ENCODE measurements around the gene POTEI.
"Not testable (repeated sequence)": the region's sequence is repeated elsewhere in the genome, so short reads cannot be mapped to it uniquely, and the experiment has no call there.

POTEI gene

DNA sequence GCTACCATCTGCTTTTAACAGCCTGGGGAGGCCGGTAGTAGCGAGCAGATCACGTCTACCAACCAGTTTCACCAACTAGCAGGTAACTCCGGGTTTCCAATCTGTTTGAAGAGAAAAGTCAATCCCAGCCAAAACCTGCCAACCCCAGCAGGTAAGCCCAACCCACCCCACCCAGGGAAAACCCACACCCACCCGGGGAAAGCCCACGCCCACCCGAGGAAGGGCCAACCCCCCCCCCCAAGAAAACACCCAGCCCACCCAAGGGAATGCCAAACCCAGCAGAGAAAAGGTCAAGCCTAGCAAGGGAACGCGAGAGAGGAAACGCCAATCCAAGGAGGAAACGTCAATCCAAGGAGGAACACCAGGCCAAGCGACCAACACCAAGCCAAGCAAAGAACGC lies at the start of gene POTEI:
TSS of gene POTEI (minus strand) at position 101 of the 400 bp plus-strand sequence. CDS start at position 8, 93 bp downstream.
- not testable (repeated sequence) for DNase-seq

DNA sequence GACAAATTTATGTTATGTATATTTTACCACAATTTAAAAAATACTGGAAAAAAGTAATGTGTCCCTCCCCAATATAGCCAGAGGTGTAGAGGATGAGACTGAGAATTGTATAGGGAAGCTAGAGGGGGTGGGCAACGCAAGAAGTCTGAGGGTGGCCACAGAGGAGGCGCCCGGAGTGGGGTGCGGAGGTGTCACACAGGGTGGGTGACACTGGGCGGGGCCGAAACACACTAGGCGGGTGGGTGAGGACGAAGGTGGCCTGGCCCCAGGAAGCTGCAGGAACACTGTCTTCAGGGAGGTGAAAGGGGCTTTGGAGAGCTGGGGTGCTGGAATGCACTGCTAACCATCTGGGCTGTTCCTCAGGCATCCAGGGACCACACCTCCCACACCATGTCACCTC lies 47.3 kb upstream of the POTEI start:
- not testable (repeated sequence) for DNase-seq

DNA sequence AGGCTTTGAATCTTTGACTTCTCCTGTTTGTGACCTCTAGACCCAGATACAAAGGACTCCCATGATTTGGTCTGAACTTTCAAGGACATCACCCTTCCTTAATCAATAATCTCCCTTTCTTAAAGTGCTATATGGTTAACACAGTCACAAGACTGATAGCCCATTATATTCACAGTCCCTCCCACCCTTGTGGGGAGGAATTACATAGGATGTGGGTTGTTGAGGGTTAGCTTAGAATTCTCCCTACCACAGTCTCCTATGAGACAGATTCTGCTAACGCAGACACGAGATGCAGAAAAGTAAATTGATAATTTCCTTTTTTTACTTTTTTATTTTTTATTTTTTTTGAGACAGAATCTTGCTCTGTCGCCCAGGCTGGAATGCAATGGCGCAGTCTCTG lies 45.0 kb upstream of the POTEI start:
- not testable (repeated sequence) for DNase-seq

DNA sequence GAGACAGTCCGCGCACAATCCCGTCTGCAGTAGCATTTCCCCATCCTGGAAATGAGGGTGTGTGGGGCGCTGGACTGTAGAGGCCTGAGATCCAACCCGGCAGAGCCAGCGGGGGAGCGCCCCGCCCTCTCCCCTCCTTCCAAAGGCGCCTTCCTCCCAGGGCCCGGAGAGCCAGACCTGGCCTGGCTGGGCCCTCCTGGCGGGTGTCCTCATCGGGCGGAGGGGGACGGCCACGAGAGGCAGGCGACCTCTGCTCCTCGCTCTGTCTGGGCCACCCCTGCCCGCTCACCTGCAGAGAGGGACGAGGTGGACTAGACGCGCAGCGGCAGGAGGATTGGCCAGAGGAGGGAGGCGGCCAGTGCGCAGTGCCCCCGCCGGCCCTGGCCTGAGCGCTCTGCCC lies 40.3 kb upstream of the POTEI start:
- not testable (repeated sequence) for DNase-seq

DNA sequence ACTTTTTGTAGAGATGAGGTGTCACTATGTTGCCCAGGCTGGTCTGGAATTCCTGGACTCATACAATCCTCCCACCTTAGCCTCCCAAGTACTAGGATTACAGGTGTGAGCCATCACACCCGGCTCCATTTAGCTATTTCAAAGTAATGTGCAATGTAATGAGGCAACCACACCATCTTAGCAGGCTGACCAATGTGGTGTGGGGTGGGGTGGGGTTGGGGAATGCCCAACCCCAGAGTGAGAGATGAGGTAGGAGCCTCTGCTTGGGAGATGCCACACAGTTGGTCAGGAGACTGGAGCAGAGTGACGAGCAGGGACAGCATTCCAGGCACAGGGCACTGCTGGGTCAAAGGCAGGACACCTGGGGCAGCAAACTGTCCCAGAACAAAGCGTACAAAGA lies 39.3 kb upstream of the POTEI start:
- DNase-seq = not testable (repeated sequence)

DNA sequence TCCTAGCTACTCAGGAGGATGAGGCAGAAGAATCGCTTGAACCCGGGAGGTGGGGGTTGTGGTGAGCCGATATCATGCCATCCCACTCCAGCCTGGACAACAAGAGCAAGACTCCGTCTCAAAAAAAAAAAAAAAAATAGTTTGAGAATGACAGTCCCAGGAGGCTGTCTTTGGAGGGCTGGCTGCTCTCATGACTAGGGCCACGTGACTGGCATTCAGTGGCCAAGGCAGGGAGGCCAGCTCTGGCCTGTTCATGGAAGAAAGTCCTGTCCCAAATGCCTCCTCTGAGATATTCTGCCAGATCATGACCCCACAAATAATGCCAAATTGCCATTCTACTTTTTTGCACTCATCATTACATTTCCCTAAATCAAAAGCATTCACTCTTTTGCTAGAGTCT lies 35.9 kb upstream of the POTEI start:
- DNase-seq = not testable (repeated sequence)

DNA sequence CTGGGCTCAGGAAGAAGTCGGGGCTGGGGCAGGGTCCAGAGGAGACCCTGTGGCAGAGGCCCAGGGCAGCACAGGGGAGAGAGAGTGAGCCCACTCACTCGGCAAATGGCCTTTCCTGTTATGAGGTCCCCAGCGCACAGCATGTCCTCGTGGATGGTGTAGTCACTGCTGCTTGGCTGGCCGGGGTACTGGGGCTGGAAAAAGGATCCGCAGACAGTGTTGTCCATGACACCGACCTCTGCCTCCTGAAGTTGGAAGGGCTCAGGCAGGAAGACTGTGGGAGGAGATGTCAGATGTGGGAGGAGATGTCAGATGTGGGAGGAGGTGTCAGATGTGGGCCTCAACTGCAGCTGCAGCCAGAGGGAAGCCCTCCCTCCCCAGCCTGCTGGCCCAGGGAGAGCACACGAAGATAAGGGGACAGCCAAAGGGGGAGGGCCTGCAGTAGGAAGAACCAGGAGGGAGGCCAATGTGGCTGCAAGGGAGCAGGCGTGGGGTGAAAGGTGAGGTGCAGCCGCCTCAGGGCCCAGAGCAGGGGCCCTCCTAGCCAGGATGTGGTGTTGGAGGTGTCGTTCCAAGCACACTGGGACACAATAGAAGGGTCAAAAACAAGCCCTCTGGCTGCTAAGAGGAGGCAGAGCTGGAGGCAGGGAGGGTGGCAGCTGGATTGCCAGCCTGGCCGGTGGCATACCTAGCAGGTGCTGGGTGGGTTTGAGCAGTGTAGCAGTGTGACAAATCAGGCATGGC lies 34.8 kb upstream of the POTEI start:
- DNase-seq = not testable (repeated sequence)

DNA sequence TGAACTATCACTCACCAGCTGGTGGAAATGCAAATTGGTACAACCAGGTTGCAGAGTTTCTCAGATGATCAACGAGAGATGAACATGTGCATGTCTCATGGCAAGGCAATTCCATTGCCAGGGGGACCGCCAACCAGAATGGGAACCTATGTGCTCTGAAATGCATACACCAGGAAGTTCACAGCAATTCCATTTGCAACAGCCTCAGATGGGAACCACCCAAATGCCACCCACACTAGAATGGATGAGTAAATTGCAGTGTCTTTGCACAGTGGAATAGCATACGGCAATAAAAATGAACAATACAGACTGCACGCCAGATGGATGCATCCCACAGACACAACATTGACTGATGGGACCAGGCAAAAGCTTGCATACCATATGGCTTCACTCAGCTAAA lies 33.7 kb upstream of the POTEI start:
- DNase-seq = not testable (repeated sequence)

DNA sequence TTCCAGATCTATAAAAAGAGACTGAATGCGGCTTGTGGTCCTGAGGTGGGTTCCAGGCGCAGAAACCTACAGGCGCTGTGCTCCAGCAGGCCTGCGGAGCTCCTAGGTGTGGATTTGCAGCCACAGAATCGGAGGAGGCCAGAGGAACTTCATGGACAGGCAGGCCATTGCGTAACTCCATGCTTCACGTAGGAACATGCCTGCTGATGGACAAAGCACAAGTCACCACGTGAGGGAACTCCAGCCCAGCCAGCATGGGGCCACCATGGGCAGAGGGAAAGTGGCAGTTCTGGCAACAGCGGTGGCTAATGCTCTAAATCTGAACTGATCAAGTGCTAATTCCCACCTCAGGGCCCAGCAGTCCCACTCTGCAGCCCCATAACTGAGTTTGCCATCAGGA lies 29.1 kb upstream of the POTEI start:
- not testable (repeated sequence) for DNase-seq

DNA sequence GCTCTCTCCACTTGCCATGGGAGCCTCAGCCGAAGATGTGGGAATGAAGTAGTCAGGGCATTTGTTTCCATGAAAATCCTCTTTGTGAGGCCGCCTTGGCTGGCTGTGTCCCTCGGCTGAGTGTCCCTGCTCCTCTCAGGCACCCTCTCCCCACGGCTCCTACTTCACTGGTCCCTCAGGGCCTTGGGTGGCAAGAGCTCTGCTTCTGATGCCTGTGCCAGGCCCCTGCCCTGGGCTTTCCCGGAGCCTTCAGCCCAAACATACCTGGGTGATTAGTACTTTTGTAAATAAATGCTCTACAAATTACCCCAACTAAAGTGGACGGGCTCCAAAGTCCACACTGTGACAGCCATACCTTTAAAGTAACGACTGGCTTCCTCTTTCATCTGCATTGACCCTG lies 27.5 kb upstream of the POTEI start:
- DNase-seq = not testable (repeated sequence)

DNA sequence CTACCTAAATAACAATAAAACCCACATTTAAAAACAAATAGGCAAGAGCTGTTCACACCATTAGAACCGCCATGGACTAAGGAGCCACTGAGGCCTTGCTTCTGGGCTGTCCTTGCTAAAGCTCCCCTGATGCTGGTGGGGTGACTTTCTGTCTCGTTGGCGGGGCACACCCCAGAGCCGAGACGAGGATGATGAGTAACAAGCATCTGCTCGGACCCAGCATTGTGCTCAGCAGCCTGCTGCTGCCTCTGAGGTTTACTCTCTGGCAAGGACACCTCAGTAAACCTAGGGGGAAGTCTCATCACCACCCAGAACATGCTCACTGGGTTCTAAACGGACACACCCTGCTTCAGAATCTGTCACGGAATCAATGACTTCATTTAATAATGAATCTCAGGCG lies 22.5 kb upstream of the POTEI start:
- not testable (repeated sequence) for DNase-seq

DNA sequence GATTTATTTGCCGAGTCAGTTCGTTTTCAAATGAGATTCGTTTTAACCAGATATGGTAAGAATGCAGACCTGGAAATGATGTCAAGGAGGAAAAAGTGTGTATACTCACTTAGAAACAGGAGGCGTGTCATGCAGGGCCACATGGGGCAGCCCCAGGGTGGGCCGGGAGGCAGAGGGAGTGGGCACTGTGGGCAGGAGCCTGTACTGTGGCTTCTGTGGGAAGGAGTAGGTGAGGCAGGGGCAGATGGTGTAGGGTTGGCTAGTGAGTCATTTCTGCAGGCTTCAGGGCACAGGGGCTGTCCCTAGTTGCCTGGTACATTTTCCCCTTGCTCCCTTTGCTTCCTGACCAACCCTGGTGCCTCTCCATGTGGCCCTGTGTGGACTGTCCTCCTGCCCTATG lies 22.1 kb upstream of the POTEI start:
- not testable (repeated sequence) for DNase-seq

DNA sequence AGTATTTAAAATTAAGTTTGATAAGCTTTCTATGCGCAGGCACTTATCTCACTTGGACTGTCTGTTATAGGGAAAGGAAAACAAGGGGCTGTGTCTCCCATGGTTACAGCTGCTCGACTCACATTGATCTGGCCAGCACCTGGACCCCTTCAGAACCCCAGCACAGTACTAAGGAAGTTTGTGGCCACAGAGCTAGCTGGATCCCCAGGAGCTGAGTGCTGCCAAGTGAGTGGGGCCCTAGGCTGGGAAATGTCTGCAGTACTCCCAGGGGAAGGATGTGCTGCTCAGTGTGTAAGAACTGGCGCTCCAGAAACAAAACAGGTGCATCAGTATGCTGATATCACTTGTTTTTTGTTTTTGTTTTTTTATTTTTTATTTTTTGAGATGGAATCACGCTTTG lies 21.1 kb upstream of the POTEI start:
- DNase-seq = not testable (repeated sequence)

DNA sequence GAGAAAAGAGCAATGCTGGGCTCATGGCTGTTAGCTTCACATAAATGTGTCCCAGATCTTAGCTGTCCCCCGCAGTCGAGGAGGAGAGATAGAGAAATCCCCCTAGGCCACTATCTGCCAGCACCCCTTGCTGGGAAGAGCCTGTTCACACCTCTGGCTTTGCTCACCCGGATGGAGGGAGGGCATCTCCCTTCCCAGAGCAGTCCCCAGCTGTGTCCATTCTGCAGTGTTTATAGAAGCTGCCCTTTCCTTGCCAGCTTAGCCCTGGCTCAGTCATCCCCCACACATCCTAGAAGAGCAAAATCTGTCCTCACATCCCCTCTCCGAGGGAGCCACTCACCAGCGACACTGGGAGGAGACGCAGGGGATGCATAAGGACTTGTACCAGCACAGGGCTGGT lies 20.4 kb upstream of the POTEI start:
- not testable (repeated sequence) for DNase-seq

DNA sequence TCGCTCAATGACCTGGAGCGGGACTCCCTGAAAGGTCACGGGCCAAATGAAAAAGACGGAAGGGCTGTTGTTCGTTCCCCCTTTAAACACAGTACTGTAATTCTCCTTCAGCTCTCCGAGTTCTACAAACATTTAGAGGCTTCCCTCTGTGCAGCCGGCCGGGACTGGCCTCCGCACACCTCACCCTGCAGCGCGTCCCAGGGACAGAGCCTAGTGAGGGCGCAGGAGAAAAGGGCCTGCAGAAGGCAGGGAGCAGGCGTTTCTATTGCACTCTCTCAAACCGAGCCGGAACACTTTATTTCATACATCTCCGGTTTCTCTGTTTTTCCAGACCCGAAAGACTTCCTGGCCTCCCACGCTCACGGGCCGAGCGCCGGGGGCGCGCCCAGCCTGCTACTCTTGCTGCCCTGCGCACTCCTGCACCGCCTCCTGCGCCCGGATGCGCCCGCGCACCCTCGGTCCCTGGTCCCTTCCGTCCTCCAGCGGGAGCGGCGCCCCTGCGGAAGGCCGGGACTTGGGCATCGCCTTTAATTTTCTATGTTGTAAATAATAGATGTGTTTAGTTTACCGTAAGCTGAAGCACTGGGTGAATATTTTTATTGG lies 18.3 kb upstream of the POTEI start:
- DNase-seq = not testable (repeated sequence)

DNA sequence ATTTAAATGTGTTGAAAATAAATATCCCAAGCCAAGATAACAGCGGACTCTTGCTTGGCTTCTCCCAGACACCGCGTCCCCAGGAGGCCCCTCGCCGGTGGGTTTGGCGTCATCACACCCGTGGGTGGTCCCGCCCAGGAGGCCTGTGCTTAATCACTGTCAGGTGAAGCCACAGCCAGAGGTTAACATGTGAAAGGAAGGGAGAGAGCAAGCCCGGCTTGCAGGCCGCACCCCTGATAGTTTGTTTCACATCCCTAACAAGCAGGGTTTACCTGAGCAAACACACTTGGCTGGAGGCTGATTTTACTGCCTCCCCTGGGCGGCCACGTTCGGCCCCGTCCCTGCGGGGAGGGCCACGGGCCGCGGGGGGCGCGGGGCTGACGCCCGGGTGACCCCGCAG lies 13.3 kb upstream of the POTEI start:
- DNase-seq = not testable (repeated sequence)

DNA sequence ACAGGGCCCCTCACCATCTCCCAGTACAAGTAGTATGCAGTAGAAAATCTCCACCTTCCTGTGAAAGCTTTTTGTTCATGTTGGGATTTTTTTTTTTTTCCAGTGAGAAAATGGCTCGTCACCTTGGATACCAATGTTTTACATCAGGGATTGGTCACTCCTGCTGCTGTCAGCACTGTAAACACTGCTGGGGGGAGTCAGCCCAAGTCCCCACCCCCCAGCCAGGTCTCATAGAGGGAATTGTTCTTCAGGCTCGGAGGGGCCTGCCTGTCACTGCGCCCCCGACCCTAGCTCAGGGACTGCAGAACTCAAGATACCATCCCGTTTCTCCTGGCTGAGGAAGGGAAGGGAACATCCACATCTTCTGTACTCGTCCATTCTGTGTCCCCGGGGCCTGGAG lies 11.9 kb upstream of the POTEI start, which contains the start of gene CFC1B:
TSS of gene CFC1B (plus strand) at position 231 of the 400 bp plus-strand sequence. CDS start 263 bp downstream, outside the sequence.
- DNase-seq = not testable (repeated sequence)

DNA sequence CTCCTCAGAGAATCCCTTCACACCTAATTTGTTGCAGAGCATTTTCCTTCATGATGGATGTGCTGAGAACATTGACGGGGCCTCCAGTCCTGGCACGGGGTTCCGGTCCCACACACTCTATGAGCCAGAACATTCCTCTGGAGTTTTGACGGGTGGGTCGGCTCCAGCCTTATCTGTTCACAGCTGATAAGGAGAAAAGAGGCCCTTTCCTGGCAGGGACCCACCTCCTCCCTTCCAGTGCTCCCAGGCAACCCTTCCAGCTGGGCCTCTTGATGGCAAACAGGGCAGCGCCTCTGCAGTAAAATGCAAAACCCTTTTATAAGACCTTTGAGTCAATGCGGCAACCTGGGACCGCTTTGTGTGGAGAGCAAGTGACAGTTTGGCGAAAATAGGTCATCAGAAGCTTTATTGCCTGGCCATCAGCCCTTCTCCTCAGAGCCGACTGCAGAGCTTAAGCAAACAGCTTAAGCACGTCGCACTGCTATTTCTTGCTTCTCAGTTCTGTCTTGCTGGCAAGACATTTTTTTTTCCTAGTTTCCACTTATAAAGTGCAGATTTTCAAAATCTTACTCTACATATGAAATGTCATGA lies 9.5 kb upstream of the POTEI start:
- not testable (repeated sequence) for DNase-seq

DNA sequence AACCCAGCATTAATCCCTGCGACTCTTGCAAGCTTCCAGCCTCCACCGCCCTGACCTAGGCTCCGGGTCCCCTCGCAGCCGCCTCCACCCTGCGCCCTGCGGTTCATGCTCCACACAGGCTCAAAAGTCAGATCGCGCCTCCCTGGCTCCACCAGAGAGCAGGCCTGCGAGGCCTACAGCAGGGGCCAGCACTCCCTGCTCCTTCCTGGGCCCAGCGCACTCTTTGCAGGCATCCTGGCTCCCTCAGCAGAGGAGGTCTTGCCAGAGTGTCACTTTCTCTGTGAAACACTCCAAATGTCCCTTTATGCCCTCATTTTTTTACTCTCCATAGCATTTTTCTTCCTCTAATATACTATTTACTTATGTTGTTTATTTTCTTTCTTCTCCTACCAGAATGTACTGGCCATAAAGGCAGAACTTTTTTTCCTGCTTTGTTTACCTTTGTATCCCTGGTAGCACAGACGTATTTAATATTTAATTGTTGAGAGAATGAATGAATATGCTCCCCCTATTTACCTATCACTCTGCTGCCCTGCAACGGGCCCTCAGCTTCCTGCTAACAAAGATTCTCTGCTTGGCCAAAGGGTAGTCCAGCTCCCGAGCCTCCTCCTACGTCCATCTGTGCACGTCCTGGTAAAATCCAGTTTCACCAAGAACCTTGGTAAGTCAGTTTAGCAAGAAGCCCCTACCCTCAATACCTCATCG lies 2.8 kb upstream of the POTEI start:
- DNase-seq = not testable (repeated sequence)

DNA sequence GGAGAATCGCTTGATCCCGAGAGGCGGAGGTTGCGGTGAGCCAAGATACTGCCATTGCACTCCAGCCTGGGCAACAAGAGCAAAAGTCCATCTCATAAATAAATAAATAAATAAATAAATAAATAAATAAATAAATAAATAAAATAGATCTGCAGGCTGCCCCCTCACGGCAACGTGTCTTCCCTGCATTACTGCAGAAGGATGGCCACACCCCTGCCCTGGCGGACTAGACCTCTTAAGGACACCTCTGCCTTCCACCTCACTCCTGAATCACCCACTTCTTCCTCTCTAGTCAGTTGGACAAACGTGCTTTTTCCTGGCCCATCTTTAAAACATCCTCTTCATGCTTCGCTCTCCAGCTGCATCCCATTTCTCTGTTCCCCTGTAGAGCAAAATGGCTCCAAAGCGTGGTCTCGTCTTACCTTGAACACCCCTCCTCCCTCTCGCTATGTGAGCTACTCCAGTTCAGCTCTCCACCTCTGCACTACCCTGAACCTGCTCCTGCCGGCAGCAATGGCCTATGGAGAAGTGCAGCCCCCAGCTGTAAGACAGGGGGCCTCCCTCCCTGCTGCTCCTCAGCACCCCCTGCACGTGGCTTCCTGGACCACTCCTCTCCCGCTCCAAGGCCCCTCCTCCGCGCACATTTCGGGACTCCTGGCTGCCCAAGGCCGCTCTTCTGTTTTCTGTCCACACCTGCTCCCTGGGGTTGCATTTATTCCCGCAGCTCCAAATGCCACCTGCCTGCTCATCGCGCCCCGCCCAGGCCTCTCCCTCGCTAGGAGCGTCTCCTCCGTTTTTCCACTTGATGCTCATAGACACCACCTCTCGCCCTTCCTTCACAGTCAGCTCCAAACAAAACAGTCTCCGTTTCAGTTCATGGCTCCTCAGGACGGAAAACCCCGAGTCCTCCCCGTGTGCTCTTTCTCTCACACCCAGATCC lies 1.9 kb upstream of the POTEI start:
- DNase-seq = not testable (repeated sequence)

DNA sequence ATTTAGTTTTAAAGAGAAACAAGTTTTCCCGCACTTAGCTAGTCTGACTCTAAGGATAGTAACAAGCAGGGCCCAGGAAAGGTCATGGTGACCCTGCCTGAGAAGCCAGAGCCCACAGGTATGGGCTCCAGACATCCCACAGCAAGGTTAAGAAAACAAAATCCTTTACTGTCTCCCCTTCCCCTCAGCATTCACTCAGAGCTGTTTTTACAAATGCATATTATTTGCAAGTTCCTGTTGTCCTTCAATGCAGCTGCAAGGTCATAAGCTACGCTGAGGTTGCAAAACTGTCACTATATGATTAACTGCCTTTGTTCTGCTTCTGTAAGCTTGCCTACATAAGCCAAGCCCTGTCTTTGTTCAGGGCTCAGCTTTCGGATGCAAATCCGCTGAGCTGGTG lies 18.1 kb downstream of the POTEI start:
- not testable (repeated sequence) for DNase-seq

DNA sequence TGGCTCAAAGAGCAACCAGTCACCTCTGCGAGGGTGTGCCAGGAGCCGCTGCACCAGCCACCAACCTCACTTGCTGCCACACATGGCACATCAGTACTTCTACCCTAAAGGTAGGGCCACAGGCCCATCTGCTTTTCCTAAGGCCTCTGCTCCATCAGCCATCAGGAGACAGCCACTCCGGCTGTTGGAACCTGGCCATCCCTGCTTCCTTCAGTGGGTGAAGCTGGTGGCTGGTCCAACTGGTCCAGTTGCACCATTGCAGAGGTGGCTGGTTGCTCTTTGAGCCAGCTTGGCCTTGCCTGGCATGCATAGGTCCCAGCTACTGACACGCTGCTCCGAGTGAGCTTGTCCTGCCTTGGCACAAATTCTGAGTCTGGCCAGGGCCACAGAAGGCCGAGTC lies 53.7 kb downstream of the POTEI start:
- not testable (repeated sequence) for DNase-seq
